Hematopoietic multipotent progenitor cell (in vitro differentiated cells): ENCODE data around the gene ITGB8. TPM values are rescaled to one million over a fixed set of nuclear protein-coding genes. Genes with fewer than 3 reads are reported as not detected.
A peak's percentile ranks its signal among the peaks of the same experiment; 100 is the strongest.

Experiments
- DNase-seq, 3 donors: peaks; one replicate each; pipeline ENCODE4 v3.0.0-alpha.2; 2011 to 2015; ENCODE audit warnings: low read depth in 2 of 3, low spot score in 2 of 3
- total RNA-seq: library from RNA; depleted of rRNA; stranded (reverse); fragments of >200 nt; gene quantifications from one replicate; pipeline ENCODE4 v1.2.3, GENCODE V29; 2012

Gene ITGB8
- total RNA-seq, 1 donor, result 4.6 TPM

DNA sequence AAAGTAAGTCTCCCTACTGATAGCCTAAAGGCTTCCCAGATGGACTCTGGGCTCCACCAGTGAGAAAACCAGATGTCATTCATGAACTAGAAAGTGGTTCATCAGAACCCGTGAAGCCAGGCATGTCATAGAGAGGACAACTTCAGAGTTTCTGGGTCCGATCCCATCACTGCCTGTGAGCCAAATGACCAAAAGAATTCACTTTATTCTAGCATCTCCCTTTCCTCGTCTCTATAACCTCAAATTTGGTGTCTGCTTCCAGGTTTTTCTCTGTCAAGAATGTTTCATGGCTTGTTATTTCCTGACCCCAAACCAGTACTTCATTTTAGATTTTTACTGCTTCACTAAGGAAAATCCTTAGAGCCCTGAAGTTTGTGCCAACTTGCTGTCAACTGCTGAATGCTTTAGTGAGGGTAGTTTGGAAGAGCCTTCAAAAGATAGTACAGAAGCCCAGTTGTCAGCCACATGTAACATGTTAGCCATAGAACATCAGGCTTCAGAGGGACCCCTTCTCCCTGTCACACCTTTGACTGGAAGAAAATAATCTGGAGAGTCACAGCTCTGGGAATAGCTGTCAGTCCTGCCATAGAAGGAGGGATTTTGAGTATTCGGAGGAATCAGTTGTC lies 34.0 kb downstream of the ITGB8 start:
- DNase-seq, result no peak

DNA sequence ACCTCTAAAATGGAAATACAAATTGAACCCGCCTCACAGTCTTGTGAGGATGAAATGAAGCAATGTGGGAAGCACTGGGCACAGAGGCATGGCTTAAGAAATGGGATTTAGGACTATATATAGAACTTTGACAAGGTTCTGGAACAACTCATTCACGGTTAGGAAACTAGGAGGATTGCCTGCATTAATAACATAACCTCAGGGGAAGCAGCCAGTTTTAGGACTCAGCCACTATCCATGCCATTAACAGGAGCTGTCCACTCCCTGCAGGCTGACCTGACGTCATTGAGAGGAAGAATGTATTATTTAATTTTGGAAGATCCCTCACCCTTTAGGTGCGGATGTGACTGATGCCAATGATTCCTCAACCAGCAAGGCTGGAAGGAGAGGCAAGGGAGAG lies 34.8 kb downstream of the ITGB8 start:
- no peak for DNase-seq

DNA sequence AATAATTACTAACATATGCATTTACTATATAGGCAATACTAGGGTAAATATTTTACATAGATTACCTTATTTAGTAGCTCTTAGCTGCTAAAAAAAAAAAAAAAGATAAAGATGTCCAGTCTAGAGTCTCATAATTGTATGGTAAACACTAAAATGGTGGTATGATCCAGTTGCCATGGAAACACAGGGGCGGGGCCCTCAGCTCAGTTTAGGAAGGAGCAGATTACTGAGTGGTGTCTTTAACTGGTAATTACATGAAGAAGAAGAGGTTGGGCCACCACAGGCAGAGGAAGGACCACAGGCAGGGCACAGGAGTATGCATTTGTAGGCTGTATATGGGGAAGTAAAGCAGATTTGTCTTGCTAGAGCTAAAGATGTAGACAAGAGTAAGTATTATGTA lies 43.7 kb downstream of the ITGB8 start:
- DNase-seq, result no peak

DNA sequence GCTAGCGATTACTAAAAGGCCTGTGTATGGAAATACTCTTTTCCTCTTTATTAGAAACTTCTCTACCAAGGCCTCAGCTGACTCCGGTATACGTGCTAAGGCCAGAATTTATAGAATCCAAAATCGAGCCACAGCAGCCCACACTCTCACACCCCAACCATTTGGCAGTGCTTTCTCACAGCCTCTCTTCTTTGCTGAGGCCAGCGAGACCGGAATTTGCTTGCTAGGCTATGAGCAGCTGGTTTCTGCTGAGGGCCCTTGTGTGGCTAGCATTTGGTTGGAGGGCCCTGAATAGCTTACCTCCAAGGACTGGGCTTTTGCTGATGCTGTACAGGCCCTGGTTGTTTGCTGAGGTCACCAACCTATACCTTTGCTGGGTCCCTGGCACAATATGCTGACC lies 46.1 kb downstream of the ITGB8 start:
- DNase-seq, result no peak

DNA sequence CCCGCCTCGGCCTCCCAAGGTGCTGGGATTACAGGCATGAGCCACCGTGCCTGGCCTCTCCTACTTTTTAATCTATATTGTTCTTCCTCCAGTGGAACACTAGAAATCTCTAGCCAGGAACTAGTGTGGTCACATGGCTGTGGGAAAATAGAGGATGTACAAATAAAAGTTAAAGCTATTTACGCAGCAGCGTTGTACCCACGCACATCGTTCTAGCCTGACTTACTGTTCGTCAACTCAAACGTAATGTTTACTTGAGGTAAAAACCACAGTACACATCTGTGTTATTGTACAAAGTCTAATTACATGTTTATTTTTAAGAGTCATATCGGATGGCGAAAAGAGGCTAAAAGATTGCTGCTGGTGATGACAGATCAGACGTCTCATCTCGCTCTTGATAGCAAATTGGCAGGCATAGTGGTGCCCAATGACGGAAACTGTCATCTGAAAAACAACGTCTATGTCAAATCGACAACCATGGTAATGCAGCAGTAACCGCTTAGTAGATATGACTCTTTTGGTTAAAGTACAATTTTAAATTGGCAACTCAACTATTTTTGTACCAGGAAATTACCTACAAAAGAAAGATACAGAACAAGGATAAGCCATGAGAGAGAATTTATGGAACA lies 50.8 kb downstream of the ITGB8 start:
- DNase-seq, result no peak

DNA sequence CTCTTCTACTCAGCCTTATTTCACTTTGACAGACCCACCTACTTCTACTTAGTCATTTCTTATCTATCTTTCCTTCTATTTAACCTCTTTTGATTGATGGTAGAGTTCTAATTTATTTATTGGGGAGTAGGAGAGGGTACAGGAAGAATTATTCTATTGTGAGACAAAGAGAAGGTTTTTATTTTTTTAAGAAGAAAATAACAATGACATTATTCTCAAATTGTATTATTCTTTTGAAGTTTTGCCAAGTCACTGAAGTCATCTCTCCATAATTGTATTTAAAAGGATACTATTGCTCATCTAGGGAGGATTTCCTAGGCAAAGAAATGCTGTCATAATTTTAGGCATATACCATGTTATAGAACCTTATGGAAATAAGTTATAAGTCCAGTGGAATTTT lies 52.7 kb downstream of the ITGB8 start:
- no peak for DNase-seq

DNA sequence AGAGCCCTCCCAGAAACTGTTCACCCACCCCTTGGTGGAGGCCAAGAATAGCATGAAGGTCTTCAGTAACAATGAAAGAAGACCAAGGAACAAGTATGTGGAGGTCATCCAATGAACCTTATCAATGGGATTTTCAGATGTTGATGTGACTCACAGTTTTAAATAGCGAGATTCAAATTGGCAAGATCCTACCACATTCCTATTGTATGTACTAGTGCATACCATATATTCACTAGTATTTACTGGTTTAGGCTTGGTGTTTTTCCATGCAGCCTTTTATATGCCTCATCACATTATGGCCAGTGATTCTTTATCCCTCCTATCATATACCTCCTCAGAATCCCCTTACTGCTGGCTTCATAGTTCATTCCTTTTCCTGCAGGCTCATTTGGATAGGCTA lies 54.4 kb downstream of the ITGB8 start:
- no peak for DNase-seq

DNA sequence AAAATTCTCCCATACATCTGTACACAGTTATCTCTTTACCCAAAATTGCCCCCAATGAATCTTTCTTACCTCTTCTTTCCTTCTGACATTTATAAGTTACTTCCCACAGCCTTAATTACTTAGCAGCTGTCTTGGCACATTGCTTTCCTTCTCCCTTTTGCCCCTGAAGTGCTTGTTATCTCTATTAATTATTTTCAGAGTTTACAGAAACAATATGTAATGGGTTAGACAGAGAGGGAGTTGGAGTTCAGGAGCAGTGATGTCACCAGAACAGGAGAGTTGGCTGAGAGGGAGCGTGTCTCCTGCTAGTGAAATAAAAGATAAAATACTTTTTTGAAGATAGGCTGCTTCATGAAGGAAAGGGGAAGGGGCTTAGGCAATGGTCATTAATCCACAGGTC lies 57.4 kb downstream of the ITGB8 start:
- no peak for DNase-seq

DNA sequence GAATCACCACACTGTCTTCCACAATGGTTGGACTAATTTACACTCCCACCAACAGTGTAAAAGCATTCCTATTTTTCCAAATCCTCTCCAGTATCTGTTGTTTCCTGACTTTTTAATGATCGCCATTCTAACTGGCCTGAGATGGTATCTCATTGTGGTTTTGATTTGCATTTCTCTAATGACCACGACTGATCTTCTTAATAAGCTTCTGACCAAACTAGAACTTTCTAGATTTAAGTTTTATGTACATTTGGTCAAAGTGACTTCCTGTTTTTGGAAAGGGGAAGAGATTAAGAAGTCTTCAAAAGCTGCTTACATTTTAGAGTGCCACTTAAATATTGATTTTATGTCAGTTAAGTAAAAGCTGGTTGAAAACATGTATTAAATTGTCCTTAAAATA lies 58.5 kb downstream of the ITGB8 start:
- peak in 2 of 3 donors; percentile 3 to 52 for DNase-seq

DNA sequence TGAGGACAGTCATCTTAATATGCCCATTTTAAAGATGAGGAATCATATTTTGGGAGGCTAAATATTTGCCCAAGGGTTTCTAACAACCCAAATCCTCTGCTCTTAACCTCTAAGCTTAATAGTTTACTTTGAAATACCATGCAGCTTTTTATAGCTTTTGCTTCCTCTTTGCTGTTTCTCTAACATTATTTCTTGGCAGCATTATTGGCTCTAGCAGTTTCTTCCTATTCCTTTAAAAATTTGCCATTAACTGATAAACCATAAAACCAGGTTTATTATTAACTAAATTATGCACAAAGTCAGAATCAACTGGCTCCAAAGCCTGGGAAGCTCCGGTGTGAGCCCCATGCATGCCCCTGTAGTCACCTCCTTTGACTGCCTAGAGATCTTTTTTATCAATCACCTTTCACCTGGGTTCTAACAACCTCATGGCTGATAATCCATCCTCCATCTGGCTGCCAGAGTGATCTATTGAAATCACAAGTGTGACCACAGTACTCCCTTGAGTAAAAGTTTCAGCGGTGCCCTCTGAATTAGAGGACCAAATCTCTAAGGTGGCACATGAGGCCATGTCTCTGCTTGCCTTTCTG lies 62.4 kb downstream of the ITGB8 start:
- DNase-seq, result no peak

DNA sequence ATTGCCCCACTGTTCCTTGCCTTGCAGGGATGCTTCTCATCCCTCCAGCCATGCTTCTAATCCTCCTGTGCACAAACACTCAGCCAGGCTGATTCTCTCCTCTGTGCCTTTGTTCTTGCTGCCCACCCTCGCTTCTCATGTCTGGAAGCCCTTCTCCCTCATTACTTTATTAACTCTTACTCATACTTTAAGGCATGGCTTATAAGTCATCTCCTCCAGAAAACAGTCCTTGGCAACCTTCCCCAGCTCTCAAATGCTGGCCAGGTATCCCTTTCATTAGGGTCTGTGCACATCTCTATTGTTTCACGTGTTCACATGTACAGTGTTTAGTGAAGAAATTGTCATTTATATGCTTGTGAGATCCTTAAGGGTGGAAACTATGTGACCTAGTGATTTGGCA lies 62.9 kb downstream of the ITGB8 start:
- no peak for DNase-seq

DNA sequence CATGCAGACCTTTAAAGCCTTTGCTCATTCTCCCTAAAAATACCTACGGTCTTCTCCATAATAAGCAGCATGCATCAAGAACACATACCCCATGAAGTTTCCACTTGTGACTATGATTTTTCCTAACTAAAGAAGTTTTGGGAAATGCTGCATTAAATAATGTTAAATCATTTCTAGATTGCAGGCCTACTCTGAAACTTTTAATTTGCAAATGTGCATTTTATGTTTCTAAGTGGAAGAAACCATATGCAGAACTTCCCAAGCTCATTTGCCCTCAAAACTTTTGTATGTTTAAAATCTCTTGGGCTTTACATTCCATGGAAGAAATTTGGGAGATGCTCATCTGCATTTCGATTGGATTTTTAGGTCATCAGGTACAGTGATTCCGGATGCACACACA lies 63.6 kb downstream of the ITGB8 start:
- DNase-seq, result no peak

DNA sequence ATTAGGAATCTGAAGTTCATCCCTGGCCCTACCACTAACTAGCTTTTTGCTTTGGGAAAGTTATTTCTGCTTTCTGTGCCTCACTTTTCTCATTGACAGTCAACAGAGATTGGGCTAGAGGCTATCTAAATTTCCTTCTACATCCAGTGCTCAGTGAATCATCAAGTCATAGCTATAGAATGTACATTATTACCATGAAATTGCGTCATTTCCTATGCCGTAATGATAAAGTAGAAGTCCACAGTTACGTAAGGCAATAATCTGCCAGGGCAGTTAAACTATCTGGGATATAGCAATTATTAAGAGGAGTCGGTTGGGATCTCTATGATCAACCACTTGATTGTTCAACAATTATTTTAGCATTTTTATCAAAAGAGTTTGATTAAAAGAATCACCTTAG lies 64.4 kb downstream of the ITGB8 start:
- no peak for DNase-seq

DNA sequence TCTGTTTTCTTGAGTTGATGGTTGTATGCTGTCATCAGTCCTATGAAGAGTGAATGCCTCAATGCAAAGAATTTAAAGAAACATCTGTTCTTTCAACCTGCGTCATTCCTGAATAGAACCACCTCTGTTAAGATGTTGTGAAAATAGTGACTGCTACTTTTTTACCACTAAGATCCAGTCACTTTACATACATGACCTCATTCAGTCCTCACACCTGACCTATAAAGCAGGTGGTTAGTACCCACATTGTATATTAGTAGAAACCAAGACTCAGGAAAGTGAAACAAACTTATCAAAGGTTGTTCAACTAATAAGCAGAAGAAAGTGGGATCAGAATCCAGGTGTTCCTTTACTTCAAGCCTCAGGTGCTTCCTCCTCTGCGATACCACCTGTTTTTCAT lies 64.8 kb downstream of the ITGB8 start:
- no peak for DNase-seq

DNA sequence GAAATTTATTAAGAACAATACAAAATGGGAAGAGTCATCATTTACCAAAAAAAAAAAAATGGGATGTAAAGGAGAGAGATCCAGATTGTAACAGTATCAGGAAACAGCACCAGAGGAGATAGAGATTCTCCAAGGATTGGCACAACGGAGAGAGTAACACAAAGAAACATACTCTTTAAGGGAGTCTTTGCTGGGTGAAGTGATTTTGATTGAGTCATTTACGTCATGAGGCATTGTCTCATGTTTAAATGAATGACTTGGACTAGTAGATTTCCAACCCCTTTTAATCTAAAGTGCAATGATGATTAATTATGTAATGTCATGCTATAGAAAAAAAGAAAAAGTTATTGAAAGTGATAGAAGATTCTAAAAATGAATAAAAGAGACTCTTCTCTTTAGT lies 68.8 kb downstream of the ITGB8 start:
- no peak for DNase-seq

DNA sequence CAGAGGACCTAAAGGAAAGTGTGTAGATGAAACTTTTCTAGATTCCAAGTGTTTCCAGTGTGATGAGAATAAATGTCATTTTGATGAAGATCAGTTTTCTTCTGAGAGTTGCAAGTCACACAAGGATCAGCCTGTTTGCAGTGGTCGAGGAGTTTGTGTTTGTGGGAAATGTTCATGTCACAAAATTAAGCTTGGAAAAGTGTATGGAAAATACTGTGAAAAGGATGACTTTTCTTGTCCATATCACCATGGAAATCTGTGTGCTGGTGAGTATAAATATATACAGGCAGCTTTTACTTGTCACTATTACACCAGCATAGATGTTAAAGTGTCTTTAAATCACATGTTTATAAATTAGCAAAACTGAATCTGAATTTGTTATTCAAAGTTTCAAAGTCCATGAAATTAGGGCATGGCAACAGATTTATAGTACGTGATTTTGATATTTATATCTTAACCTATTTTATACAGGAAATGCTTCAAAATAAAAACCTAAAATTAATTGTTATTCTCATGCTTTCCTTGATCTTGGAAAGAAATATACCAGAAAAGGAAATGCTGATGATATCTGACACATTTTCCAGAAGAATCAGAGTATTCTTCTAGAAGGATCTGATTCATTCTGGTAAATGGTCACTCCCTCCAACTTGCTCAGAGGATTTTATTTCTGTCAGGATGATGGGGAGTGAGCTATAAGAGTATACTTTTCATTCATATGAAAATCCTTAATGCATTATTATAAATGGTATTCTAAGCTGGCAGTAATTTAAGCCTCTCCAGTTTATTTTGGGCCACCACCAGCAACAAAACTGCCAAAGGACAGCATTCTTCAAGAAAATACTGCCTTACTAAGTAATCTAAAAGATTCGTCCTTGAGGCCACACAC lies 71.4 kb downstream of the ITGB8 start:
- DNase-seq, result no peak

DNA sequence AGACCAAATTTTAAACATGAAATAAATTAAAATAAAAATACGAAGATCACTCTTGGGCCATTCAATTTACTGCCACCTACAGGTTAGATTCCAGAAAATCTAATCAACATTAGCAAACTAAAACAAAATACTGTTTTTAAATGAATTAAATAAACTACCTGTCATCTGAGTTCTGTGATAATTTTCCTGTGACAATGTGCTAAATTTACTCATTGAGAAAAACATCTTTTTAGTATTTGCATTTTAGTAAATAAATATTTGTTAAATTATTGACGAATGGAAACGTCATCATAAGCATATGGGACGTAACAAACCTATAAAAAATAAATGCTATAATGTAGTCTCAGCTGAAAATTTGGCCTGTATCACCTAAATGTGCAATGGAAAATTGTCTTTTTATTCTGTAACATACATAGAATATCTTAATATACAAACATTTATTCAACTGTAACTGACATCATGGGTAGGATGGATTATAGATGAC lies 72.1 kb downstream of the ITGB8 start:
- DNase-seq, result no peak

DNA sequence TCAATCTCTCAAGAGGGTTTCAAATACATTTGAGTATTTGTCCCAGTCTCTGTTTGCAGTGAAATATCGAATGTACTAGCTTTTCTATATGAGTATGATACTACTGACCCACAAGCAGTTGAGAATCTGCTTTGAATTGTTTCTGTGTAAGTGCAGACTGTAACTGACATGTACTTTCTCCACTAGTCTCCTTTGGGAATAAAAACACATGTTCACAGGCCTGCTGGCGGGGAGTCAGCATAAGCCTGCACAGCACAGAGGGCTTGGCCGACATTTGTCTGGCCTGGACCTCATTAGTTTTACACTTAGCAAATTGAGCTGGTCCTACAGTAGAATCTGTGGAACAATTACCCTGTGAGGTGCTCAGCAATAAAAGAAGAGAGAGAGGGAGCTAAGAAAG lies 72.6 kb downstream of the ITGB8 start:
- DNase-seq, result no peak

DNA sequence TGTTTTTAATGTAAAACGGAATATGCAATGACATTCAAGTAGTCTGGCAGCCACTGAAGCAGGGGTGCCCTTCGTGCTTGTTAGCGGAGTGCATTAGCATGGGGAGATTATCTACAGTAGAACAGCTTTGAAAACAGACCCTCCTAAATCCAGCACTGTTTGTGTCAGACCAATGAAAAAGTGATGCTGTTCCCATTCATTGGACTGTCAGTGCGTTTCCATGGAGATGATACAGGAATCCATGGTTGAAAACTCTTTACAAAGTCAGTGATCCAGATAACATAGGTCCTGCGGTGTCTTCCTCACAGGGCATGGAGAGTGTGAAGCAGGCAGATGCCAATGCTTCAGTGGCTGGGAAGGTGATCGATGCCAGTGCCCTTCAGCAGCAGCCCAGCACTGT lies 73.6 kb downstream of the ITGB8 start:
- no peak for DNase-seq

DNA sequence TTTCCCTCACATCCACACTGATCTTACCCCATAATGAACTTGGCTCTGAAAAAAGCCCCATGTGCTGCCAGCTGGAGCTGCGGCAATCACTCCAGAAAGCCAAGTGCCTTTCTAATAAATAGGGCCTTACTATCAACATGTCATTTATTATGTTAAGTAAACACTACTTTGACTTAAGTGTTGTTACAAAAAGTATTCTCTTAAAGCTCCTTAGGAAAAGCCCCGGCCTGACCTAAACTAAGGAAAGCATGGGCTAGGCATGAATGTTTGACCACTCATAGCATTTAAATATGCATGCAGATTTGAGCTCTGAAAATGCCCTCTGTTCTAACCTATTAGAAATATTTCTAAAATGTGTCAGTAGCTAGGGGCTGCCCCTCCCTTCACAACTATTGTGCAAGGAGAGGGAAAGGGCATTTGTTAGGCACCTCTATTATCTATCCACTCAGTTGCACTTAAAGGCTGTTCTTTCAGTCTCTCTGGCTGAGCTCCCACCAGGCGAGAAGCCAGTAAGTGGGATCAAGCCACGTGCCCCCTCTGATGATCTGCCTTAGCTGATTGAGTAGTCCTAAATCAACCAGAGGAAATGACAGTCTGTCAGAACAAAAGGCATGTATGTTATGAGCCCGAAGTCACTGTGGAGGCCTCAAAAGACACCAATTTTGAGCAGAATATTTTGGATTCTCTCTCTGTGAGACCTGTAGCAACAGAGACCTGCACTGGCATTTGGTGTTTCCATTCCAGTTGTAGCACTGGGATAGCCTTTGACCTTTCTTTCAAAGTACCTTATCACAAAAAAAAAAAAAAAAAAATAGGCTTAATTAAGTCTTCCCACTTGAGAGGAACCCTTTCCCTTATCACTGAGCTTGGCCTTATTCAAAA lies 77.1 kb downstream of the ITGB8 start:
- DNase-seq, result no peak

DNA sequence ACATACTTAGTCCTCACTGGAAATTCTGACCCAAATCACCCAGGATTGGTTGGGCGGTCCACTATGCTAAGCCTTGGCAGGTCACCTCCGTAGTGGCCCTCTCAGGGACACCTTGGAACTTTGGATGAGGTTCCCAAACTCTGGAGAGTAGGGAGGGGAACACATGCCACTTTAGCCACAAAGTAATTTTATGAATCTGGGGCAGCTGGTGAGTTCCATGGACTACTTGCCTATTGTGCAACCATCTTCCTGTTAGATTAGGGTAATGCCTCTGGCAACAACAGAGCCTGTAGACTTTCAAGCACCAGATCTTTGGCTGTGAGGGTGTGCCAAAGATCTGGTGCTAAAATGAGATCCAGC lies 77.7 kb downstream of the ITGB8 start:
- no peak for DNase-seq
